HepG2 (cell line): Measurements from ENCODE around the gene PAPOLA. TPM values are rescaled to one million over a fixed set of nuclear protein-coding genes. Genes with fewer than 3 reads are reported as not detected.

Source experiments
- ADNP ChIP-seq: sonication (generic); formaldehyde crosslinking; IDR thresholded peaks from 2 replicates; pipeline ENCODE4 v1.4.0; 2020; ENCODE audit warnings: missing genetic modification reagents
- BATF2 ChIP-seq: sonication (generic); formaldehyde crosslinking; IDR thresholded peaks from 2 replicates; pipeline ENCODE4 v1.8.0; 2022; ENCODE audit warnings: mild to moderate bottlenecking, missing genetic modification reagents, moderate library complexity
- CEBPG ChIP-seq: IDR thresholded peaks from 2 replicates; pipeline ENCODE4 v1.6.1; 2016
- GABPB1 ChIP-seq: IDR thresholded peaks from 2 replicates; pipeline ENCODE4 v1.6.1; 2016; ENCODE audit warnings: mild to moderate bottlenecking, missing genetic modification reagents, moderate library complexity, missing compliant biosample characterization
- HMG20B ChIP-seq: conservative IDR thresholded peaks from 2 replicates; pipeline ENCODE4 v1.6.1; 2016; ENCODE audit warnings: missing genetic modification reagents, missing compliant biosample characterization
- HNRNPUL1 ChIP-seq: fragments of 200-400 bp; formaldehyde crosslinking; IDR thresholded peaks from 2 replicates; pipeline ENCODE4 v1.6.1; 2017; ENCODE audit warnings: low read depth, mild to moderate bottlenecking, low read length, moderate library complexity
- IRX3 ChIP-seq: sonication (generic); formaldehyde crosslinking; IDR thresholded peaks from 2 replicates; pipeline ENCODE4 v1.8.1; 2023; ENCODE audit warnings: mild to moderate bottlenecking, low read depth, missing genetic modification reagents, borderline replicate concordance
- JARID2 ChIP-seq: sonication (generic); formaldehyde crosslinking; IDR thresholded peaks from 2 replicates; pipeline ENCODE4 v1.8.1; 2023; ENCODE audit warnings: missing genetic modification reagents, inconsistent platforms; ENCODE audit not compliant: insufficient replicate concordance
- KLF11 ChIP-seq: IDR thresholded peaks from 2 replicates; pipeline ENCODE4 v1.6.1; 2016; ENCODE audit warnings: missing compliant biosample characterization
- MEIS2 ChIP-seq: sonication (generic); formaldehyde crosslinking; IDR thresholded peaks from 2 replicates; pipeline ENCODE4 v1.9.0; 2021; ENCODE audit warnings: mild to moderate bottlenecking, missing genetic modification reagents
- MLLT10 ChIP-seq: sonication (generic); formaldehyde crosslinking; IDR thresholded peaks from 2 replicates; pipeline ENCODE4 v1.4.0; 2020; ENCODE audit warnings: missing genetic modification reagents
- POGZ ChIP-seq: sonication (generic); formaldehyde crosslinking; IDR thresholded peaks from 2 replicates; pipeline ENCODE4 v1.4.0; 2020; ENCODE audit warnings: mild to moderate bottlenecking, missing genetic modification reagents
- POLR2AphosphoS5 ChIP-seq: IDR thresholded peaks from 2 replicates; pipeline ENCODE4 v1.6.1; 2012; ENCODE audit warnings: low read depth, low read length
- RFXAP ChIP-seq: sonication (generic); formaldehyde crosslinking; IDR thresholded peaks from 2 replicates; pipeline ENCODE4 v1.4.0; 2020; ENCODE audit warnings: missing genetic modification reagents, borderline replicate concordance
- RORA ChIP-seq: sonication (generic); formaldehyde crosslinking; IDR thresholded peaks from 2 replicates; pipeline ENCODE4 v1.5.0; 2020; ENCODE audit warnings: mild to moderate bottlenecking, missing genetic modification reagents, moderate library complexity
- TEAD2 ChIP-seq: sonication (generic); formaldehyde crosslinking; IDR thresholded peaks from 2 replicates; pipeline ENCODE4 v1.9.0; 2021; ENCODE audit warnings: missing genetic modification reagents
- U2AF2 ChIP-seq: fragments of 200-400 bp; formaldehyde crosslinking; IDR thresholded peaks from 2 replicates; pipeline ENCODE4 v1.6.1; 2017; ENCODE audit warnings: low read depth, mild to moderate bottlenecking, low read length
- ZC3H4 ChIP-seq: sonication (generic); formaldehyde crosslinking; IDR thresholded peaks from 2 replicates; pipeline ENCODE4 v1.4.0; 2020; ENCODE audit warnings: missing genetic modification reagents, borderline replicate concordance
- ZMYM4 ChIP-seq: sonication (generic); formaldehyde crosslinking; IDR thresholded peaks from 2 replicates; pipeline ENCODE4 v1.8.1; 2023; ENCODE audit warnings: mild to moderate bottlenecking, missing genetic modification reagents
- ZNF232 ChIP-seq: sonication (generic); formaldehyde crosslinking; IDR thresholded peaks from 2 replicates; pipeline ENCODE4 v1.4.0; 2020; ENCODE audit warnings: missing genetic modification reagents, borderline replicate concordance
- ZNF260 ChIP-seq: sonication (generic); formaldehyde crosslinking; IDR thresholded peaks from 2 replicates; pipeline ENCODE4 v1.4.0; 2020; ENCODE audit warnings: missing genetic modification reagents, low read depth, mild to moderate bottlenecking, borderline replicate concordance
- ZNF546 ChIP-seq: sonication (generic); formaldehyde crosslinking; conservative IDR thresholded peaks from 2 replicates; pipeline ENCODE4 v1.8.1; 2023; ENCODE audit warnings: mild to moderate bottlenecking, missing genetic modification reagents
- ZNF616 ChIP-seq: sonication (generic); formaldehyde crosslinking; IDR thresholded peaks from 2 replicates; pipeline ENCODE4 v1.5.0; 2020; ENCODE audit warnings: low read depth, mild to moderate bottlenecking, missing genetic modification reagents
- ZNF713 ChIP-seq: sonication (generic); formaldehyde crosslinking; IDR thresholded peaks from 2 replicates; pipeline ENCODE4 v1.4.0; 2020; ENCODE audit warnings: mild to moderate bottlenecking, missing genetic modification reagents
- ZNF747 ChIP-seq: sonication (generic); formaldehyde crosslinking; IDR thresholded peaks from 2 replicates; pipeline ENCODE4 v1.8.1; 2023; ENCODE audit warnings: missing genetic modification reagents, mild to moderate bottlenecking, borderline replicate concordance
- polyA plus RNA-seq, 8 experiments: library from polyadenylated mRNA; depleted of rRNA in 3 of 8; stranded (reverse) in 7 of 8; unstranded in 1 of 8; fragments of >200 nt; fragmentation: Illumina TruSeq in 4 of 8; extraction: Trizol in 4 of 8; gene quantifications; 2 replicates each; pipeline versions ENCODE4 v1.2.1 to v1.2.3, GENCODE V29; 2011 to 2016; ENCODE audit warnings: low read depth in 4 of 8, missing spikeins in 1 of 8, mixed read lengths in 1 of 8; ENCODE audit not compliant: insufficient read depth in 1 of 8
- total RNA-seq, 5 experiments: library from RNA; depleted of rRNA; stranded (reverse); fragments of >200 nt; fragmentation: Illumina TruSeq; extraction: Trizol; gene quantifications; 2 replicates each; pipeline ENCODE4 v1.2.3, GENCODE V29; 2016; ENCODE audit warnings: low read depth in 1 of 5
- TF ChIP-seq, protein P1 (sequence below): sonication (generic); formaldehyde crosslinking; IDR thresholded peaks from 2 replicates; pipeline ENCODE4 v1.4.0; 2020; ENCODE audit warnings: missing genetic modification reagents, borderline replicate concordance

PAPOLA gene
- total and polyA plus RNA-seq, 2 of the 13 experiments (the other 11 are each of a cell fraction or from before 2014, with no cell fraction given), result 103 to 151 TPM

- TF ChIP-seq, protein P1, sequence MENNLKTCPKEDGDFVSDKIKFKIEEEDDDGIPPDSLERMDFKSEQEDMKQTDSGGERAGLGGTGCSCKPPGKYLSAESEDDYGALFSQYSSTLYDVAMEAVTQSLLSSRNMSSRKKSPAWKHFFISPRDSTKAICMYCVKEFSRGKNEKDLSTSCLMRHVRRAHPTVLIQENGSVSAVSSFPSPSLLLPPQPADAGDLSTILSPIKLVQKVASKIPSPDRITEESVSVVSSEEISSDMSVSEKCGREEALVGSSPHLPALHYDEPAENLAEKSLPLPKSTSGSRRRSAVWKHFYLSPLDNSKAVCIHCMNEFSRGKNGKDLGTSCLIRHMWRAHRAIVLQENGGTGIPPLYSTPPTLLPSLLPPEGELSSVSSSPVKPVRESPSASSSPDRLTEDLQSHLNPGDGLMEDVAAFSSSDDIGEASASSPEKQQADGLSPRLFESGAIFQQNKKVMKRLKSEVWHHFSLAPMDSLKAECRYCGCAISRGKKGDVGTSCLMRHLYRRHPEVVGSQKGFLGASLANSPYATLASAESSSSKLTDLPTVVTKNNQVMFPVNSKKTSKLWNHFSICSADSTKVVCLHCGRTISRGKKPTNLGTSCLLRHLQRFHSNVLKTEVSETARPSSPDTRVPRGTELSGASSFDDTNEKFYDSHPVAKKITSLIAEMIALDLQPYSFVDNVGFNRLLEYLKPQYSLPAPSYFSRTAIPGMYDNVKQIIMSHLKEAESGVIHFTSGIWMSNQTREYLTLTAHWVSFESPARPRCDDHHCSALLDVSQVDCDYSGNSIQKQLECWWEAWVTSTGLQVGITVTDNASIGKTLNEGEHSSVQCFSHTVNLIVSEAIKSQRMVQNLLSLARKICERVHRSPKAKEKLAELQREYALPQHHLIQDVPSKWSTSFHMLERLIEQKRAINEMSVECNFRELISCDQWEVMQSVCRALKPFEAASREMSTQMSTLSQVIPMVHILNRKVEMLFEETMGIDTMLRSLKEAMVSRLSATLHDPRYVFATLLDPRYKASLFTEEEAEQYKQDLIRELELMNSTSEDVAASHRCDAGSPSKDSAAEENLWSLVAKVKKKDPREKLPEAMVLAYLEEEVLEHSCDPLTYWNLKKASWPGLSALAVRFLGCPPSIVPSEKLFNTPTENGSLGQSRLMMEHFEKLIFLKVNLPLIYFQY (CRISPR knock-in tag), result peak; percentile 61; the same call in 1 of the 2 replicates
- peak; percentile 88 for TF ChIP-seq TEAD2
- TF ChIP-seq BATF2 (CRISPR knock-in tag), result peak; percentile 88; the same call in 1 of the 2 replicates
- peak; percentile 72 for TF ChIP-seq ZNF747 (CRISPR knock-in tag)
- no peak for TF ChIP-seq ZNF546 (CRISPR knock-in tag)
- TF ChIP-seq MLLT10, result peak; percentile 82
- TF ChIP-seq GABPB1, result peak; percentile 92
- peak; percentile 69; the same call in 1 of the 2 replicates for TF ChIP-seq ZNF232 (CRISPR knock-in tag)
- TF ChIP-seq ZNF260, result no peak
- TF ChIP-seq ZC3H4 (CRISPR knock-in tag), result no peak
- TF ChIP-seq ADNP (CRISPR knock-in tag), result no peak
- no peak; the same call in none of the 2 replicates for TF ChIP-seq MEIS2 (CRISPR knock-in tag)
- no peak for TF ChIP-seq JARID2 (CRISPR knock-in tag)
- TF ChIP-seq IRX3, result no peak
- TF ChIP-seq RORA (CRISPR knock-in tag), result no peak
- TF ChIP-seq HMG20B (CRISPR knock-in tag), result no peak
- TF ChIP-seq CEBPG (CRISPR knock-in tag), result no peak
- TF ChIP-seq U2AF2, result no peak
- peak; percentile 39; the same call in 1 of the 2 replicates for TF ChIP-seq POGZ (CRISPR knock-in tag)
- no peak for TF ChIP-seq HNRNPUL1
- peak; percentile 89 for TF ChIP-seq POLR2AphosphoS5
- TF ChIP-seq RFXAP (CRISPR knock-in tag), result peak; percentile 61
- TF ChIP-seq KLF11 (CRISPR knock-in tag), result peak; percentile 91; the same call in 1 of the 2 replicates
- peak; percentile 71 for TF ChIP-seq ZMYM4
- peak; percentile 48; the same call in 1 of the 2 replicates for TF ChIP-seq ZNF616 (CRISPR knock-in tag)
- peak; percentile 74; the same call in 1 of the 2 replicates for TF ChIP-seq ZNF713 (CRISPR knock-in tag)
These were observed at the start of gene PAPOLA (continued) for GRCh38 chr14:96501740-96502620.
